Tibial nerve (tissue), 4 donors: ENCODE data around the gene RNF26. TPM values are rescaled to one million over a fixed set of nuclear protein-coding genes. Genes with fewer than 3 reads are reported as not detected.

Experiments
- DNase-seq, 2 donors: peaks; one replicate each; pipeline ENCODE4 v3.0.0-alpha.2; 2019; ENCODE audit warnings: low spot score in 2 of 2
- H3K27ac ChIP-seq, 4 donors: fragments of 200-600 bp; sonication (generic) in 3 of 4; one replicate each; pipeline ENCODE4 v1.5.1; 2017 to 2019; ENCODE audit warnings: mild to moderate bottlenecking in 1 of 4
- H3K27me3 ChIP-seq, 2 donors: fragments of 200-600 bp; sonication (generic) in 1 of 2; one replicate each; pipeline versions ENCODE4 v1.5.1 to v1.6.0; 2017 to 2019
- H3K36me3 ChIP-seq, 3 donors: fragments of 200-600 bp; sonication (generic); one replicate each; pipeline ENCODE4 v1.5.1; 2018 to 2019
- H3K4me1 ChIP-seq, 4 donors: fragments of 200-600 bp; sonication (generic) in 3 of 4; one replicate each; pipeline ENCODE4 v1.5.1; 2017 to 2019
- H3K4me3 ChIP-seq, 4 donors: fragments of 200-600 bp; sonication (generic) in 3 of 4; one replicate each; pipeline ENCODE4 v1.5.1; 2017 to 2019; ENCODE audit warnings: mild to moderate bottlenecking in 1 of 4, moderate library complexity in 1 of 4
- H3K9me3 ChIP-seq, 4 donors: fragments of 200-600 bp; sonication (generic) in 3 of 4; one replicate each; pipeline ENCODE4 v1.5.1; 2017 to 2019
- EP300 ChIP-seq, 2 donors: sonication (generic); formaldehyde crosslinking; IDR thresholded peaks; one replicate each; pipeline ENCODE4 v1.6.1; 2017; ENCODE audit warnings: antibody characterized with exemption in 2 of 2, mild to moderate bottlenecking in 1 of 2
- POLR2A ChIP-seq, 2 donors: fragments of 450-650 bp; IDR thresholded peaks; one replicate each; pipeline ENCODE4 v1.6.1; 2017; ENCODE audit warnings: antibody characterized with exemption in 2 of 2, mild to moderate bottlenecking in 2 of 2, moderate library complexity in 2 of 2
- WGBS, 2 donors: methylation state at CpG; one replicate each; pipeline ENCODE4 v1.1.5; 2018; 5-methylcytosine and 5-hydroxymethylcytosine counted together
- total RNA-seq, 4 donors: library from RNA; depleted of rRNA; stranded (reverse); fragments of >200 nt; gene quantifications; one replicate each; pipeline ENCODE4 v1.1.0, GENCODE V29; 2016
- TF ChIP-seq, protein P1 (sequence below), 5 experiments: fragments of 200-600 bp in 3 of 5; fragments of 450-650 bp in 2 of 5; sonication (generic) in 3 of 5; IDR thresholded peaks; one replicate each; pipeline ENCODE4 v1.5.1; 2016 to 2019; ENCODE audit warnings: antibody characterized with exemption in 5 of 5, mild to moderate bottlenecking in 3 of 5, moderate library complexity in 2 of 5

Gene RNF26
- total RNA-seq, 4 donors from 2014 or later, result 13.8 to 19.2 (median 15.9) TPM

DNA sequence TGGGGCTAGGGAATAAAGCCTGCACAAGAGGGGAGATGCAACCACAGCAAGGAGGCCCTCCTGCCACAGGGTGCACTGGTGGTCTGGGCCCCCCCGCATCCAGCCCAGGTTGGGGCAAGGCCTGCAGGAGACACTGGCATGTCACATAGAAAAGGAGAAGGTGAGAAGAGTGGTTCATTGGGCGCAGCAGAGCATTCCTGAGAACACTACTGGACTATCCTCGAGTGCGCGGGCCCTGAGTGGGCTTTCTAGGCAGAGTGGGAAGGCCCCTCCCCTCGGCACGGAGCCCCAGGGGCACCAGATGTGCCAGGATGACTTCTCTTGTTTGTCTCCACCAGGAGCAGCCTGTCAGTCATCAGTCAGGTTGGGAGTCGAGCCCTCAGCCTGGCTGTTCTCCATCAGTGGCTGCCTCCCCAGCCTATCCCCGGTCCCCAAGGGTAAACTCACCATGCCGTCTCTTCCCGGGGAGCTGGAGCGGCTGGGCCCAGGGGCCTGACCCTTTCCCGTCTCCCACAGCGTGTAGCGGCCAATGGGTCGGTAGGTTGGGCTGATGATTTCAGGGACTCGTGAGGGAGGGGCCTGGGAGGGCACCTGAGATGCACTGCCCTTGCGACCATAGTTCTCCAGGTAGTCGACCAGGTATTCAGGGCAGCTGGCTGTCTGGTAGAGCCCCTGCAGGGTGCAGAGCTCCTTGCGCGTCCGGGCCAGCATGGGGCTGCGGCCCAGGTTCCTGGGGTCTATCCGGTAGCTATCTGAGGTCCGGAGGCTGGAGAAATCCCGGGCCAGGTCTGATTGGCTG is 38.1 kb downstream of the RNF26 start:
- DNase-seq, result no peak
- Histone ChIP-seq H3K4me1 (peaks cover 0 to 100% (median 61%) of the 10 kb centered on the region in 4 donors), H3K27ac (peak overlapping the region in 3 of 4 donors; percentile 31 to 97 (median 96))

DNA sequence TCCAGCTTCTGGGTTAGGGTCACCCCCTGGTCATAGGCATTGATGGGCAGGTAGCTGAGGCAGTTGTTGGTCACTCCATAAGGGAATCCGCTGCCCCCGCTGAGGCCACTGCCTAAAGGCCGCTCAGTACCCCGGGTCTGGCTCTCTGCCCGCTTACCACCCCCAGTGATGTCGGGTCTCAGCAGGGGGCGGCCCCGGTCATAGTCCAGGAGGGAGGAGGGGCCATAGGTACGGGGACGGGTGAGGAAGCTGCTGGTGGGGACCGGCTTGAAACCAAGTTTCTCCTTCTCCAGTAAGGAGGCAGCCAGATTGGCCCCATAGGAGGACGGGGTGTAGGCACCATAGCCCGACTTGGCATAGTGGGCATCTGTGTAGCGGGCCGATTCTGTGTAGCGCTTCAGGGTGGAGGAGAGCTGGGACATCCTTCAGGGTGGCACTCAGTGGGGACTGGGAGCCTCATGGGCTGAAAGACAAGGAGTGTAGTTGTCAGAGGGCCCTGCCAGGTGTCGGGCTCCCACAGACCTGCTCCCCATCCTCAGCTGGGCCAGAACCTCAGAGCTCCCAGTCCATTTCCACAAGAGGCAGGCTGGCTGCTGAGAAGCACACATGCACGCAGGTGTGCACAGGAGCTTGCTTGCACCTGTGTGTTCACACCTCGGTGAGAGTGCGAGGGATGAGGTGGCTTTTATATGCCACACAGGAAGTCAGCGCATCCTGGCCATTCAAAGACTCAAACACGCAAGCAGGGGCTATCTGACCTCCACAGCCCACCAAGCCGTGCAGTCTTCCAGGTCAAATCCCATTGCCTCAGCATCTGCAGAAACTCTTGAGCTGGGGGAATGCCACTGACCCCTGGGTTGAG is 39.0 kb downstream of the RNF26 start:
- Histone ChIP-seq H3K27ac (peak overlapping the region in 2 of 4 donors; percentile 96 to 97), H3K9me3 (no peaks in the 10 kb centered on the region), H3K36me3 (no peaks in the 10 kb centered on the region), H3K4me3 (no peak overlapping the region), H3K4me1 (peaks cover 0 to 93% (median 55%) of the 10 kb centered on the region in 4 donors), H3K27me3 (no peaks in the 10 kb centered on the region)
- WGBS, 2 donors, result 68 to 72% methylated on average over 22 of the region's 23 CpGs
- no peak for TF ChIP-seq EP300 (IDR thresholded peaks at IDR 0.05)
- no peak for DNase-seq

More for the DNA sequence above, 38.1 kb downstream of the RNF26 start:
- Histone ChIP-seq H3K9me3 (no peaks in the 10 kb centered on the region), H3K4me3 (no peak overlapping the region), H3K36me3 (no peaks in the 10 kb centered on the region), H3K27me3 (peaks cover 0 to under 1% of the 10 kb centered on the region in 2 donors)
- TF ChIP-seq, protein P1, sequence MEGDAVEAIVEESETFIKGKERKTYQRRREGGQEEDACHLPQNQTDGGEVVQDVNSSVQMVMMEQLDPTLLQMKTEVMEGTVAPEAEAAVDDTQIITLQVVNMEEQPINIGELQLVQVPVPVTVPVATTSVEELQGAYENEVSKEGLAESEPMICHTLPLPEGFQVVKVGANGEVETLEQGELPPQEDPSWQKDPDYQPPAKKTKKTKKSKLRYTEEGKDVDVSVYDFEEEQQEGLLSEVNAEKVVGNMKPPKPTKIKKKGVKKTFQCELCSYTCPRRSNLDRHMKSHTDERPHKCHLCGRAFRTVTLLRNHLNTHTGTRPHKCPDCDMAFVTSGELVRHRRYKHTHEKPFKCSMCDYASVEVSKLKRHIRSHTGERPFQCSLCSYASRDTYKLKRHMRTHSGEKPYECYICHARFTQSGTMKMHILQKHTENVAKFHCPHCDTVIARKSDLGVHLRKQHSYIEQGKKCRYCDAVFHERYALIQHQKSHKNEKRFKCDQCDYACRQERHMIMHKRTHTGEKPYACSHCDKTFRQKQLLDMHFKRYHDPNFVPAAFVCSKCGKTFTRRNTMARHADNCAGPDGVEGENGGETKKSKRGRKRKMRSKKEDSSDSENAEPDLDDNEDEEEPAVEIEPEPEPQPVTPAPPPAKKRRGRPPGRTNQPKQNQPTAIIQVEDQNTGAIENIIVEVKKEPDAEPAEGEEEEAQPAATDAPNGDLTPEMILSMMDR (IDR thresholded peaks at IDR 0.05), result no peak
- no peak for TF ChIP-seq EP300 (IDR thresholded peaks at IDR 0.05)
- no peak for TF ChIP-seq POLR2A (IDR thresholded peaks at IDR 0.05)
- 84% methylated on average over 15 to 26 of the region's 26 CpGs for WGBS, 2 donors

- WGBS, 2 donors, result 31 to 40% methylated on average over 5 of the region's 5 CpGs
- TF ChIP-seq EP300 (IDR thresholded peaks at IDR 0.05) (peak in 1 of 2 donors; percentile 46), POLR2A (IDR thresholded peaks at IDR 0.05) (no peak)
- TF ChIP-seq, protein P1 (IDR thresholded peaks at IDR 0.05), result peak; percentile 71 to 89 (median 87)
- no peaks in the 10 kb centered on the region for H3K27me3 ChIP-seq
- H3K4me1 ChIP-seq, result peaks cover 0 to 86% (median 48%) of the 10 kb centered on the region in 4 donors
- peak; percentile 52 to 83 for DNase-seq
- no peaks in the 10 kb centered on the region for H3K9me3 ChIP-seq
- H3K36me3 ChIP-seq, result no peaks in the 10 kb centered on the region
- no peak overlapping the region for H3K4me3 ChIP-seq
- H3K27ac ChIP-seq, result peak overlapping the region; percentile 82 to 97 (median 94)
These were observed 39.7 kb downstream of the RNF26 start for GRCh38 chr11:119373921-119374631.

- peaks cover 0 to 79% (median 45%) of the 10 kb centered on the region in 4 donors for H3K4me1 ChIP-seq
- WGBS, 2 donors, result 34 to 42% methylated on average over 9 to 11 of the region's 11 CpGs
- TF ChIP-seq, protein P1 (IDR thresholded peaks at IDR 0.05), result no peak
- TF ChIP-seq POLR2A (IDR thresholded peaks at IDR 0.05) (no peak), EP300 (IDR thresholded peaks at IDR 0.05) (no peak)
These were observed 40.5 kb downstream of the RNF26 start for GRCh38 chr11:119374632-119375336.

More at GRCh38 chr11:119374632-119375336, 40.5 kb downstream of the RNF26 start:
- H3K36me3 ChIP-seq, result no peaks in the 10 kb centered on the region
- H3K9me3 ChIP-seq, result no peaks in the 10 kb centered on the region
- peak overlapping the region; percentile 82 to 97 (median 94) for H3K27ac ChIP-seq
- H3K27me3 ChIP-seq, result no peaks in the 10 kb centered on the region
- no peak overlapping the region for H3K4me3 ChIP-seq
- DNase-seq, result no peak
